Measurements from ENCODE around the gene CNIH3. TPM values are rescaled to one million over a fixed set of nuclear protein-coding genes. Genes with fewer than 3 reads are reported as not detected.

CNIH3 gene
- total and polyA plus RNA-seq, 2 donors (not counting 1 experiment from before 2014, with no cell fraction given), result 0.72 to 1.8 TPM

DNA sequence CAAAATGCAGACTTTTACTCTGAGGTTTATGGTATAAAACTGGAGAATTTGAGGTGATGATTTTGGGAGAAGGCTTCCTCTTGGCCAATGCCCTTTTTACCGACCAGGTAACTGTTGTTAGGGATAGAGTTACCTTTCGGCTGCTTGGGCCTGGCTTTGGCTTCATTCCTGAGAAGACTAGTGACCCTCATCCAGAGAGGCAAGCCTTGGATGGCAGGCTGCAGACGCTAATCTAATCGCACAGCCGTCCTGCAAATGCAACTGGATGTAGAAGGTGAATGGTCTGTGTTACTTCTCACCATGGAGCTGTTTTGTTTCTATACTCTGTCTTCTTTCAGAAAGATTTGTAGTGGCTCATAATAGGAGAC lies 124.6 kb downstream of the CNIH3 start:
- Histone ChIP-seq H3K79me2 (ENCODE audit: control insufficient read depth, insufficient read depth, low read length) (no peaks in the 10 kb centered on the region), H3K27me3 (replicated peaks in 1 of 4; ENCODE audit: control extremely low read depth in 1 of 4, control insufficient read depth in 3 of 4, insufficient read depth in 4 of 4, low read length in 3 of 4) (no peaks in the 10 kb centered on the region), H3K36me3 (replicated peaks in 1 of 2; ENCODE audit: control extremely low read depth in 1 of 2, control insufficient read depth in 1 of 2, extremely low read depth in 1 of 2, insufficient read depth in 2 of 2, low read length in 1 of 2) (no peaks in the 10 kb centered on the region), H3K9me3 (ENCODE audit: control extremely low read depth in 1 of 3, control insufficient read depth in 2 of 3, insufficient read depth in 1 of 3, low read length in 2 of 3) (no peaks in the 10 kb centered on the region), H3K27ac (ENCODE audit: low read length in 2 of 2) (no peak overlapping the region), H2AFZ (ENCODE audit: insufficient read depth, low read depth, low read length, poor library complexity, severe bottlenecking) (no peak overlapping the region), H3K4me1 (ENCODE audit: control insufficient read depth in 2 of 2, insufficient read depth in 2 of 2, low read length in 2 of 2) (no peaks in the 10 kb centered on the region), H3K9ac (ENCODE audit: low read length) (no peak overlapping the region), H3K4me2 (replicated peaks; ENCODE audit: low read depth, low read length, poor library complexity, severe bottlenecking) (no peak overlapping the region), H4K20me1 (ENCODE audit: control insufficient read depth, insufficient read depth, low read length, poor library complexity, severe bottlenecking) (no peaks in the 10 kb centered on the region), H3K4me3 (ENCODE audit: control extremely low read depth in 1 of 5, extremely low read depth in 1 of 5, insufficient read depth in 1 of 5, low read depth in 2 of 5, low read length in 4 of 5) (no peak overlapping the region)
- intact Hi-C loops (cut with micrococcal nuclease), result no loop called here
- peaks cover 3% of the 10 kb centered on the region for H3K4me1 Mint-ChIP-seq
- 100% methylated on average over 3 of the region's 5 CpGs for WGBS (ENCODE audit: insufficient coverage)
- no peak for ATAC-seq (ENCODE audit: low read depth)
- H3K27me3 Mint-ChIP-seq, result peaks cover 4% of the 10 kb centered on the region
- ChIA-PET CTCF (no interaction called here), POLR2A (no interaction called here)
- H3K4me3 Mint-ChIP-seq, result no peak overlapping the region
- TF ChIP-seq EZH2 (IDR thresholded peaks at IDR 0.05; ENCODE audit: borderline replicate concordance, insufficient read depth, low read depth, low read length, poor library complexity, severe bottlenecking), result no peak
- TF ChIP-seq, protein P1, sequence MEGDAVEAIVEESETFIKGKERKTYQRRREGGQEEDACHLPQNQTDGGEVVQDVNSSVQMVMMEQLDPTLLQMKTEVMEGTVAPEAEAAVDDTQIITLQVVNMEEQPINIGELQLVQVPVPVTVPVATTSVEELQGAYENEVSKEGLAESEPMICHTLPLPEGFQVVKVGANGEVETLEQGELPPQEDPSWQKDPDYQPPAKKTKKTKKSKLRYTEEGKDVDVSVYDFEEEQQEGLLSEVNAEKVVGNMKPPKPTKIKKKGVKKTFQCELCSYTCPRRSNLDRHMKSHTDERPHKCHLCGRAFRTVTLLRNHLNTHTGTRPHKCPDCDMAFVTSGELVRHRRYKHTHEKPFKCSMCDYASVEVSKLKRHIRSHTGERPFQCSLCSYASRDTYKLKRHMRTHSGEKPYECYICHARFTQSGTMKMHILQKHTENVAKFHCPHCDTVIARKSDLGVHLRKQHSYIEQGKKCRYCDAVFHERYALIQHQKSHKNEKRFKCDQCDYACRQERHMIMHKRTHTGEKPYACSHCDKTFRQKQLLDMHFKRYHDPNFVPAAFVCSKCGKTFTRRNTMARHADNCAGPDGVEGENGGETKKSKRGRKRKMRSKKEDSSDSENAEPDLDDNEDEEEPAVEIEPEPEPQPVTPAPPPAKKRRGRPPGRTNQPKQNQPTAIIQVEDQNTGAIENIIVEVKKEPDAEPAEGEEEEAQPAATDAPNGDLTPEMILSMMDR (IDR thresholded peaks at IDR 0.05), result no peak
- no peaks in the 10 kb centered on the region for H3K9me3 Mint-ChIP-seq (ENCODE audit: insufficient read depth)
- no peak for DNase-seq
- no peak overlapping the region for H3K27ac Mint-ChIP-seq

DNA sequence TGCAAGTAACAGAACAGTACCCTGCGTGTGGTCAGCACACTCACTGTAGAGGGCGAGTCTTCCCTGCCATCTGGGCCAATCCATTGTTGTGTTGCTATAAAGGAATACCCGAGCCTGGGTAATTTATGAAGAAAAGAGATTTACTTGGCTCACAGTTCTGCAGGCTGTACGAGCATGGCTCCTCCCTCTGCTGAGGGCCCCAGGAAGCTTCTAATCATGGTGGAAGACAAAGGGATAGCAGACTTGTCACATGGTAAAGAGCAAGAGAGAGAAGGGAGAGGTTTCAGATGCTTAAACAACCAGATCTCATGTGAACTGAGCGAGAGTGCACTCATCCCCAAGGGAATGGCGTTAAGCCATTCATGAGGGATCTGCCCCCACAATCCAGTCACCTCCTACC lies 126.2 kb downstream of the CNIH3 start:
- no peaks in the 10 kb centered on the region for H3K9me3 ChIP-seq (ENCODE audit: control extremely low read depth in 1 of 3, control insufficient read depth in 2 of 3, insufficient read depth in 1 of 3, low read length in 2 of 3)
- no peaks in the 10 kb centered on the region for H3K36me3 ChIP-seq (replicated peaks in 1 of 2; ENCODE audit: control extremely low read depth in 1 of 2, control insufficient read depth in 1 of 2, extremely low read depth in 1 of 2, insufficient read depth in 2 of 2, low read length in 1 of 2)
- Mint-ChIP-seq H3K27ac (no peak overlapping the region), H3K9me3 (ENCODE audit: insufficient read depth) (no peaks in the 10 kb centered on the region), H3K4me1 (no peaks in the 10 kb centered on the region), H3K4me3 (no peak overlapping the region), H3K27me3 (peaks cover 4% of the 10 kb centered on the region)
- no peaks in the 10 kb centered on the region for H3K27me3 ChIP-seq (replicated peaks in 1 of 4; ENCODE audit: control extremely low read depth in 1 of 4, control insufficient read depth in 3 of 4, insufficient read depth in 4 of 4, low read length in 3 of 4)
- H3K4me3 ChIP-seq (ENCODE audit: control extremely low read depth in 1 of 5, extremely low read depth in 1 of 5, insufficient read depth in 1 of 5, low read depth in 2 of 5, low read length in 4 of 5), result no peak overlapping the region
- no peak for ATAC-seq (ENCODE audit: low read depth)
- no peak overlapping the region for H3K9ac ChIP-seq (ENCODE audit: low read length)
- ChIA-PET POLR2A (no interaction called here), CTCF (no interaction called here)
- H2AFZ ChIP-seq (ENCODE audit: insufficient read depth, low read depth, low read length, poor library complexity, severe bottlenecking), result no peak overlapping the region
- intact Hi-C loops (cut with micrococcal nuclease), result no loop called here
- H3K79me2 ChIP-seq (ENCODE audit: control insufficient read depth, insufficient read depth, low read length), result no peaks in the 10 kb centered on the region
- no peak overlapping the region for H3K27ac ChIP-seq (ENCODE audit: low read length in 2 of 2)
- DNase-seq, result no peak
- 89% methylated on average over 3 of the region's 6 CpGs for WGBS (ENCODE audit: insufficient coverage)
- H3K4me2 ChIP-seq (replicated peaks; ENCODE audit: low read depth, low read length, poor library complexity, severe bottlenecking), result no peak overlapping the region
- H3K4me1 ChIP-seq (ENCODE audit: control insufficient read depth in 2 of 2, insufficient read depth in 2 of 2, low read length in 2 of 2), result no peaks in the 10 kb centered on the region
- TF ChIP-seq, protein P1 (IDR thresholded peaks at IDR 0.05), result no peak
- no peak for TF ChIP-seq EZH2 (IDR thresholded peaks at IDR 0.05; ENCODE audit: borderline replicate concordance, insufficient read depth, low read depth, low read length, poor library complexity, severe bottlenecking)
- H4K20me1 ChIP-seq (ENCODE audit: control insufficient read depth, insufficient read depth, low read length, poor library complexity, severe bottlenecking), result no peaks in the 10 kb centered on the region

All from B cell (primary cell).